ENCODE measurements around the gene MAD1L1. TPM values are rescaled to one million over a fixed set of nuclear protein-coding genes. Genes with fewer than 3 reads are reported as not detected.

Gene MAD1L1
- total RNA-seq, 4 donors from 2014 or later, result 60.3 to 149 (median 73.7) TPM

GRCh38 chr7:2278026-2278425, 45.3 kb upstream of the MAD1L1 start:
- TF ChIP-seq EP300 (IDR thresholded peaks at IDR 0.05) (no peak), POLR2A (IDR thresholded peaks at IDR 0.05) (no peak), CTCF (IDR thresholded peaks at IDR 0.05) (no peak)
- H3K4me3 ChIP-seq, result no peak overlapping the region
- H3K27ac ChIP-seq, result no peak overlapping the region
- H3K27me3 ChIP-seq, result no peaks in the 10 kb centered on the region
- WGBS, 2 donors, result 92 to 96% methylated on average over 9 to 11 of the region's 11 CpGs
- H3K36me3 ChIP-seq, result peaks cover 0 to 46% (median 18%) of the 10 kb centered on the region in 3 donors
- H3K9me3 ChIP-seq, result no peaks in the 10 kb centered on the region
- H3K4me1 ChIP-seq, result peaks cover 0 to 25% (median 0%) of the 10 kb centered on the region in 4 donors
- no peak for DNase-seq (ENCODE audit: low spot score in 2 of 2)

- TF ChIP-seq CTCF (IDR thresholded peaks at IDR 0.05) (no peak), EP300 (IDR thresholded peaks at IDR 0.05) (no peak), POLR2A (IDR thresholded peaks at IDR 0.05) (no peak)
- whole genome bisulfite sequencing, 2 donors, result 81% methylated on average over 12 to 16 of the region's 18 CpGs
- H3K4me3 ChIP-seq, result no peak overlapping the region
Measured at GRCh38 chr7:2276107-2276506, 43.4 kb upstream of the MAD1L1 start.

GRCh38 chr7:2275101-2275500, 42.4 kb upstream of the MAD1L1 start:
- DNase-seq (ENCODE audit: low spot score in 2 of 2), result no peak
- H3K9me3 ChIP-seq, result no peaks in the 10 kb centered on the region
- 90 to 91% methylated on average over 18 of the region's 18 CpGs for WGBS, 2 donors
- no peak overlapping the region for H3K27ac ChIP-seq
- peaks cover 0 to 4% (median 0%) of the 10 kb centered on the region in 4 donors for H3K4me1 ChIP-seq
- H3K27me3 ChIP-seq, result no peaks in the 10 kb centered on the region
- TF ChIP-seq EP300 (IDR thresholded peaks at IDR 0.05) (no peak), POLR2A (IDR thresholded peaks at IDR 0.05) (no peak), CTCF (IDR thresholded peaks at IDR 0.05) (no peak)
- H3K36me3 ChIP-seq, result peaks cover 0 to 66% (median 25%) of the 10 kb centered on the region in 3 donors
- no peak overlapping the region for H3K4me3 ChIP-seq

More at GRCh38 chr7:2276107-2276506, 43.4 kb upstream of the MAD1L1 start:
- peaks cover 0 to 13% (median 0%) of the 10 kb centered on the region in 4 donors for H3K4me1 ChIP-seq
- no peak overlapping the region for H3K27ac ChIP-seq
- peaks cover 0 to 58% (median 25%) of the 10 kb centered on the region in 3 donors for H3K36me3 ChIP-seq
- no peak for DNase-seq (ENCODE audit: low spot score in 2 of 2)
- no peaks in the 10 kb centered on the region for H3K27me3 ChIP-seq
- H3K9me3 ChIP-seq, result no peaks in the 10 kb centered on the region

- no peak for DNase-seq (ENCODE audit: low spot score in 2 of 2)
- Histone ChIP-seq H3K4me3 (no peak overlapping the region), H3K27me3 (no peaks in the 10 kb centered on the region), H3K9me3 (no peaks in the 10 kb centered on the region), H3K36me3 (peaks cover 0 to 70% (median 25%) of the 10 kb centered on the region in 3 donors), H3K27ac (no peak overlapping the region), H3K4me1 (peaks cover 0 to 3% (median 0%) of the 10 kb centered on the region in 4 donors)
- WGBS, 2 donors, result 83 to 95% methylated on average over 3 to 7 of the region's 7 CpGs
- no peak for TF ChIP-seq EP300 (IDR thresholded peaks at IDR 0.05)
- no peak for TF ChIP-seq POLR2A (IDR thresholded peaks at IDR 0.05)
- TF ChIP-seq CTCF (IDR thresholded peaks at IDR 0.05), result no peak
Measured at GRCh38 chr7:2274666-2275065, 41.9 kb upstream of the MAD1L1 start.

- H3K36me3 ChIP-seq, result peaks cover 0 to 72% (median 25%) of the 10 kb centered on the region in 3 donors
- 92 to 97% methylated on average over 20 of the region's 20 CpGs for WGBS, 2 donors
- no peak overlapping the region for H3K27ac ChIP-seq
- H3K4me1 ChIP-seq, result peaks cover 0 to 6% (median 0%) of the 10 kb centered on the region in 4 donors
- H3K4me3 ChIP-seq, result no peak overlapping the region
- no peaks in the 10 kb centered on the region for H3K27me3 ChIP-seq
- no peaks in the 10 kb centered on the region for H3K9me3 ChIP-seq
- DNase-seq (ENCODE audit: low spot score in 2 of 2), result no peak
- TF ChIP-seq EP300 (IDR thresholded peaks at IDR 0.05), result no peak
- TF ChIP-seq CTCF (IDR thresholded peaks at IDR 0.05), result no peak
- no peak for TF ChIP-seq POLR2A (IDR thresholded peaks at IDR 0.05)
Measured at GRCh38 chr7:2273866-2274265, 41.1 kb upstream of the MAD1L1 start.
